Activated CD4-positive, alpha-beta T cell treated with anti-CD3 and anti-CD28 coated beads, Interleukin-2, amount 50 U/mL, for 1 hour (primary cell): ENCODE results near the gene STK16.
"Not testable (repeated sequence)": the region's sequence is repeated elsewhere in the genome, so short reads cannot be mapped to it uniquely, and the experiment has no call there.

Experiments
- DNase-seq: peaks from one replicate; pipeline ENCODE4 v3.0.0-alpha.2; 2020

STK16 gene, protein sequence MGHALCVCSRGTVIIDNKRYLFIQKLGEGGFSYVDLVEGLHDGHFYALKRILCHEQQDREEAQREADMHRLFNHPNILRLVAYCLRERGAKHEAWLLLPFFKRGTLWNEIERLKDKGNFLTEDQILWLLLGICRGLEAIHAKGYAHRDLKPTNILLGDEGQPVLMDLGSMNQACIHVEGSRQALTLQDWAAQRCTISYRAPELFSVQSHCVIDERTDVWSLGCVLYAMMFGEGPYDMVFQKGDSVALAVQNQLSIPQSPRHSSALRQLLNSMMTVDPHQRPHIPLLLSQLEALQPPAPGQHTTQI

DNA sequence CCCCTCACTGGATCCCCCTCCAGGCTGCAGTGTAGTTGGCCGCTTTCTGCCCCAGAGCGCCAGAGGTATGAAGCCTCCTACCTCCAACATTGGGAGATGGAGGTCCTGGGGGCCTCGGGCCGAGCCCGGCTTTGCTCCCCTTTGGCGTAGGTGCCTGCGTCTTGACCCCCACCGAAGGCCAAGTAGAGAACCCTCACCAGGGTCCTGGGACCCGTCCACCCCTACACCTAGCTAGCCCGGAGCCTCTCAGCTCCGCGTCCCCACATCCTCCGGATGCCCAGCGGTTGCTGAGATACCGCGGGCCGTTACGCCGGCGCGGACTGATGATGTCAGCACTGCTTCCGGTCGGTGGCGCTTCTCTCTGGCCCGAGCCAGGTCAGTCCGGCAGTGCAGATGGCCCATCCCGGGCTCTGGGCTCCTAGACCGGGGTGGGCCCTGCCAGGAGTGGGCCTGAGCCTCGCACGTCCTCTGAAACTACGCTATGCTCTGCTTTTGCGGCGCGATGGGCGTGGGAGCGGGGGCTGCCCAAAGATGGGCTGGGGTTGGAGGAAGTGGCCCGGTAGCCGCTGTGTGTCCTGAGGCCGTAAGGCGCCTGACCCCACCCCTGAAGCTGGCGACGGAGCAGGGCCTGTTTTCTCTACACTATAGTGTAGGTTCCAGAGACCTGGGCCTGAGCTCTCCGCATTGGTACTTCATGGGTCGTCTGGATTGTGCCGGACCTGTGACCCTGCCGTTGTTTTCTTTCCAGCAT is at the start of gene STK16, which contains the start of gene GLB1L:
Gene STK16 (plus strand): TSS at position 332 of the 751 bp plus-strand sequence. CDS start 521 bp downstream, outside the sequence.
Gene GLB1L (minus strand): TSS at position 297 of the 751 bp plus-strand sequence. CDS start 1,871 bp downstream, outside the sequence.
- peak; percentile 82 for DNase-seq

DNA sequence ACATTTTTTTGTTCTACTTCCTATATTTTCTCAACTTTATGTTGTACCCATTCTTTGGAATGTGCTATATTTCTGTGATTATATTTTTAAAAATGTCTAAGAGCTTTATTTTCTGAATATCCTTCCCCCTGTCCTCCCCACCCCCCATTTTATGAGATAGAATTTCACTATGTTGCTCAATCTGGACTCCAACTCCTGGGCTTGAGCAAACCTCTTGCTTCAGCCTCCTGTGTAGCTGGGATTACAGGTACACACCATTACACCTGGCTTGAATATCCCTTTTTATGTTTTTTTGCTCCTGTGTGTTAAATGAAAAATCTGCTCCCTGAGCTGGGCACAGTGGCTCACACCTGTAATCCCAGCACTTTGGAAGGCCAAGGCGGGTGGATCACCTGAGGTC is 47.9 kb upstream of the STK16 start:
- DNase-seq, result no peak

DNA sequence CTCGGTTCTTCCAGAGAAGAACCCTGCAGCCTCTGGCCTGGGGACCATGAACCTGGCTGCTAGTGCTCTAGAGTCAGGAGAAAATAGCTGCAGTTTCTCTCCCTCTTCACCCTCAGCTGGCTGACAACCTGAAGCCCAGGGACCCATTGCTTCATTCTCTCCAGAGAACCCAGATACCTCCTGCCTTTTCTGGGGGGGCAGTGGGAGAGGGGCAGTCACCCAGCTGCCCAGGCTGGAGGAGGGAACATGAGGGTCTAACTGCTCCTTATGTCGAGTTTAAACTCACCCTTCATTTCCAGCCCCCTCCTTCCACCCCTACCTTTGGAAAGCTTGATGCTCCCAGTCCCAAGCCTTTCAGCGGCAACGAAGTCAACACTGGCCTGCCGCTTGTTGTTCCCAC is 46.3 kb upstream of the STK16 start:
- DNase-seq, result no peak

DNA sequence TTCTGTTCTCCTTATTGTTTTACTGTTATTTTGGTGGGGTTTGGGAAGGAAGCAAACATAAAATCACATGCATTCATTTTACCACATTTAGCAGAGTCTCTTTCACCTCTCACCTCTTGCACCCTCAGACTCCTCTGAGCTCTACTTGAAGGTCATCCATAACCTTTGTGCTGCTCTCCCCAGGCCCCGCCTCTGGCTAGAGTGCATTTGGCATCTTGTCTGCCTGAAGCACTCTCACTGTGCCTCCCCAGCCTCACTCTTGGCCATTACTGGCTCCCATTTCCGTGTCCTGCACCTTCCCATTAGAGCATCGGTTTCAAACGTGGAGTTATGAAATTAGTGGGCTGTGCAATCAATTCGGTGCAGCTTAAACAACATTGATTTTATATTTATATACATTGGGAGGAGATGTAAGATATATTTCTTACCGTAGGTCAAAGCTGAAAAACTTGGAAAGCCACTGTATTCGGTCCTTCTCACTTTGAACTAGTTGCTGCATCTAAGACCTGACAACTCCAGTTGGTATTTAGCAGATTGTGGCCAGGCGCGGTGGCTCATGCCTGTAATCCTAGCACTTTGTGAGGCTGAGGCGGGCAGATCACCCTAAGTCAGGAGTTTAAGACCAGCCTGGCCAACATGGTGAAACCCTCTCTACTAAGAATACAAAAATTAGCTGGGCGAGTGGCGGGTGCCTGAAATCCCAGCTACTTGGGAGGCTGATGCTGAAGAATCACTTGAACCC is 45.6 kb upstream of the STK16 start:
- DNase-seq, result no peak

DNA sequence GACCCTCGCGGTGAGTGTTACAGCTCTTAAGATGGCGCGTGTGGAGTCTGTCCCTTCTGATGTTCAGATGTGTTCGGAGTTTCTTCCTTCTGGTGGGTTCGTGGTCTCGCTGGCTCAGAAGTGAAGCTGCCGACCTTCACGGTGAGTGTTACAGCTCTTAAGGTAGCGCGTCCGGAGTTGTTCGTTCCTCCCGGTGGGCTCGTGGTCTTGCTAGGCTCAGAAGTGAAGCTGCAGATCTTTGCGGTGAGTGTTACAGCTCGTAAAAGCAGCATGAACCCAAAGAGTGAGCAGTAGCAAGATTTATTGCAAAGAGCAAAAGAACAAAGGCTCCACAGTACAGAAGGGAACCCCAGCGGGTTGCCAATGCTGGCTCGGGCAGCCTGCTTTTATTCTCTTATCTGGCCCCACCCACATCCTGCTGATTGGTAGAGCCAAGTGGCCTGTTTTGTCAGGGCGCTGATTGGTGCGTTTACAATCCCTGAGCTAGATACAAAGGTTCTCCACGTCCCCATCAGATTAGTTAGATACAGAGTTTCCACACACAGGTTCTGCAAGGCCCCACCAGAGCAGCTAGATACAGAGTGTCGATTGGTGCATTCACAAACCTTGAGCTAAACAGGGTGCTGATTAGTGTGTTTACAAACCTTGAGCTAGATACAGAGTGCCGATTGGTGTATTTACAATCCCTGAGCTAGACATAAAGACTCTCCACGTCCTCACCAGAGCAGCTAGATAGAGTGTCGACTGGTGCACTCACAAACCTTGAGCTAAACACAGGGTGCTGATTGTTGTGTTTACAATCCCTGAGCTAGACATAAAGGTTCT is 44.6 kb upstream of the STK16 start:
- not testable (repeated sequence) for DNase-seq

DNA sequence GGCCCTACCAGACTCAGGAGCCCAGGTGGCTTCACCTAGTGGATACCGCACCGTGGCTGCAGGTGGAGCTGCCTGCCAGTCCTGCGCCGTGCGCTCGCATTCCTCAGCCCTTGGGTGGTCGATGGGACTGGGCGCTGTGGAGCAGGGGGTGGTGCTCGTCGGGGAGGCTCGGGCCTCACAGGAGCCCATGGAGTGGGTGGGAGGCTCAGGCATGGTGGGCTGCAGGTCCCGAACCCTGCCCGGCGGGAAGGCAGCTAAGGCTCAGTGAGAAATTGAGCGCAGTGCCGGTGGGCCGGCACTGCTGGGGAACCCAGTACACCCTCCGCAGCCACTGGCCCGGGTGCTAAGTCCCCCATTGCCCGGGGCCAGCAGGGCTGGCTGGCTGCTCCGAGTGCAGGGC is 43.9 kb upstream of the STK16 start:
- not testable (repeated sequence) for DNase-seq

DNA sequence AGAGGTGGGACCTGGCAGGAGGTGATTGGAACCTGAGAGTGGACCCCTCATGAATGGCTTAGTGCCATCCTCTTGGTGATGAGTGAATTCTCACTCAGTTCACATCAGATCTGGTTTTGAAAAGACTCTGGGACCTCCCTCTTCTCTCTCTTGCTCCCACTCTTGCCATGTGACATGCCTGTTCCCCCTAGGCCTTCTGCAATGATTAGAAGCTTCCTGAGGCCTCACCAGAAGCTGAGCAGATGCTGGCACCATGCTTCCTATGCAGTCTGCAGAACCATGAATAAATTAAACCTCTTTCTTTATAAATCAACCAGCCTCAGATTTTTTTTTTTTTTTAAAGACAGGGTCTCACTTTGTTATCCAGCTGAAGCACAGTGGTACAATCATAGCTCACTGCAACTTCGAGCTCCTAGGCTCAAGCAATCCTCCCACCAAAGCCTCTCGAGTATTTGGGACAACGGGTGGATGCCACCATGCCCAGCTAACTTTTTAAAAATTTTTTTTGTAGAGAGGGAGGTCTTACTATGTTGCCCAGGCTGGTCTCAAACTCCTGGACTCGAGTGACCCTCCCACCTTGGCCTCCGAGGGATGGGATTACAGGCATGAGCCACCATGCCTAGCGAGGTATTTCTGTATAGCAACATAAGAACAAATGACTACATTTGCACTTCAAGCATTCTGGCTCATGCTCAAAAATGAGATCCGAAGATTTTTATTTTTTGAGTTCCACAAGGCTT is 40.7 kb upstream of the STK16 start:
- no peak for DNase-seq

DNA sequence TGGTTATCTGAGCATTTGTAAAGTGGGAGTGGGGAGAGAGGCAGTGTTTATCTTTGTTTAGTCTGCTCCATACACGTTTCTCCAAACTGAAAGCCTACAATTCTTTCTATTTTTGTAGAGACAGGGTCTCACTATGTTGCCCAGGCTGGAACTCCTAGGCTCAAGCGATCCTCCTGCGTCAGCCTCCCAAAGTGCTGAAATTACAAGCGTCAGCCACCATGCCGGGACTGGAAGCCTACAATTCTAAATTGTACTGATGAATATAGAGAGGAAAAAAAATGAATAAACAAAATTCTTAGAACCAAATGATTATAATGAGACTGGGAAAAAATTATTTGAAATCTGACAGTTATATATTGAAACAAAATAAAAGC is 40.1 kb upstream of the STK16 start:
- no peak for DNase-seq

DNA sequence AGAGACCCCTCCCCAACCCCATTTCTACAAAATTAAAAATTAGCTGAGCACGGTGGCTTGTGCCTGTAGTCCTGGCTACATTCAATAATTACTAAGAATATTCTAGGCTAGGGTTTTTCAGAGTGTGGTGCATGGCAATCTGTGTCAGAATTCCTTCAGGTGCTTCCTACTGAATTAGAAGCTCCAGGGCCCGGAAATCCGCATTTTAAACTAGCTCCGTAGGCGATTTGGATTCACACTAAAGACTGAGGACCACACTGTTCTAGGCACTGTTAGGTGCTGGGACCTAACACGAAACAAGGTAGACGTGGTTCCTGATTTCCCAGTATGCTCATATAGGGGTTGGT is 39.3 kb upstream of the STK16 start:
- no peak for DNase-seq

DNA sequence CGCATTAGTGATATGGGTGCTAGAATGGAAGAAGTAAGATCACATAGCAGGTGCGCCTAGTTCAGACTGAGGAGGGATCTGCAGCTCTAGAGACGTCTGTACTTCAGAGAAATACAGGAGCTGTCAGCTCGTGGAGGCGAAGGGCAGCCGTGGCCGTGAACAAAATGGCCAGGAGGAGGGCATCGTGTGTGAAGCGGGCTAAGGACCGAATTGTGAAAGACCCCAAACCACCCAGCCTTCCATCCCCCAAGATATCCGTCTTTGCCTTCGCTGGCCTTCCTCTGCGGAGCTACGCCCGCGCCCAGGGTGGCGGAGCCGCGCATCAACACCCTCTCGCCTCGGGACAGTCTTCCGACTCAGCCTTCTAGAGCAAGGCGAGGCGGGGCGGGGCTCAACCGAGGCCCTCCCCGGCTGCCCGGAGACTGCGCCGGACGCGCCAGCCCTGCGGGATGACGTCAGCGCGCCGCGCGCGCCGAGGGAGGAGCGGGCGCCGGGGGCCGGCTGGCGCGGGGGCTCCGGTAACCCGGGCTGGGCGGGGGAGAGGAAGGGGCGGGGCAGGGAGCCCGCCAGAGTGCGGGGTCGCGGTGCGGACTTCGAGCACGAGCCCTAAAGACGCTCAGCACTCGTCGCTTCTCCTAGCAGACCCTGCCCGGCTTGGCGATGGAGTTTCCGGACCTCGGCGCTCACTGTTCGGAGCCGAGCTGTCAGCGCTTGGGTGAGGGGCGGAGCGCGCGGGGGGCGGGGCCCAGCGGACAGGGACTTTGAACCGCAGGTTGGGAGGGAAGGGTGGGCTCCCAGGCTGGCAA is 38.7 kb upstream of the STK16 start, which contains the start of gene ZFAND2B:
Gene ZFAND2B (plus strand): TSS at position 455 of the 806 bp plus-strand sequence. CDS start 206 bp downstream, at position 661.
- DNase-seq, result peak; percentile 94

DNA sequence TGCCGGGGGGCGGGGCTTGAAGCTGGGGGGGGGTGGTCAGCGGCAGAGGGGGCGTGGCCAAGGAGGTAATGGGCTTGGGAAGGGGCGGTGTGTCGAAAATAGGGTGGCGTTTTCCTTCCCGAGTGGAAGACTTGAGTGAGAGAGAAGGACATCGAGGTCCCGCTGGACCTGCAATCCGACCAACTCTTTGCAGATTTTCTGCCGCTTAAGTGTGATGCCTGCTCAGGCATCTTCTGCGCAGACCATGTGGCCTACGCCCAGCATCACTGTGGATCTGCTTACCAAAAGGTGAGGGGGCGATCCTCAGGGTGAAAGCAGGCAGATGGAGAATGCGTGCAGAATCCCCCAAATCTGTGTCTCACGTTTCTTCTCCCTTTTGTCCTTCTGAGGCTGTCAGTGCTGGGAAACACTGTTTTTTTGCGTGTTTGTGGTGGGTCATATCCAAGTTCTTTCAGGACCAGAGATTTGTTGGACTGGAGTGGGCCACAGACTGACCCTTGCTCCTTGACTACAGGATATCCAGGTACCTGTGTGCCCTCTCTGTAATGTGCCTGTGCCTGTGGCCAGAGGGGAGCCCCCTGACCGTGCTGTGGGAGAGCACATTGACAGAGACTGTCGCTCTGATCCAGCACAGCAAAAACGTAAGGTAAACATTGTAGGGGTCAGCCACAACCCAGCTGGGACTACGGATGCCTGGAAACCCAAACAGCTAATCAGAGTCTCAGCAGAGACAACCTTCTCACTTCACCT is 38.0 kb upstream of the STK16 start:
- no peak for DNase-seq

DNA sequence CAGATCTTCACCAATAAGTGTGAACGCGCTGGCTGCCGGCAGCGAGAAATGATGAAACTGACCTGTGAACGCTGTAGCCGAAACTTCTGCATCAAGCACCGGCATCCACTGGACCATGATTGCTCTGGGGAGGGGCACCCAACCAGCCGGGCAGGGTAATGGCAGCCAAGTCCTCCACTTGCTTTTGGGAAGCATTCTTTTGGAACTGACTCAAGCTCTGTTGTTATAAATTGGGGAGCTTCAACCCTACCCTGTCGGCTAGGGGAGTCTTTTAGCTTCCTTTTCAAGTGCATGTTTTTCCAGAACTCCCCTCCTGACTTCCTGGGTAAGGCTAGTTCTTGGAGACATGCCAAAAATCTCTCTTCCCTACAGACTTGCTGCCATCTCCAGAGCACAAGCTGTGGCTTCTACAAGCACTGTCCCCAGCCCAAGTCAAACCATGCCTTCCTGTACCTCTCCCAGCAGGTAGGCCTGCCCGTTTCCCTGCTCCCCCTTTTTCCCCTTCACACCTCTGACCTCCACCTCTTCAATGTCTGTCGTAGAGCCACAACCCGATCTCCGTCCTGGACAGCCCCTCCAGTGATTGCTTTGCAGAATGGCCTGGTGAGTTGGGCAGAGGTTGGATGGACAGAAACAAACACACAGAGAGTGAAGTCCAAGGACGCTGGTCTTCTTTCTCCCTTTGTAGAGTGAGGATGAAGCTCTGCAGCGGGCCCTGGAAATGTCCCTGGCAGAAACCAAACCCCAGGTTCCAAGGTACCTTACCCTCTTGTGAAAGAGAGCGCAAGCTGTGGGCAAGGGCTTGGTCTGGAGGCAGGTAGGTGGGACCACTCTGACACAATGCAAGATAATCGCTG is 37.2 kb upstream of the STK16 start:
- DNase-seq, result no peak

DNA sequence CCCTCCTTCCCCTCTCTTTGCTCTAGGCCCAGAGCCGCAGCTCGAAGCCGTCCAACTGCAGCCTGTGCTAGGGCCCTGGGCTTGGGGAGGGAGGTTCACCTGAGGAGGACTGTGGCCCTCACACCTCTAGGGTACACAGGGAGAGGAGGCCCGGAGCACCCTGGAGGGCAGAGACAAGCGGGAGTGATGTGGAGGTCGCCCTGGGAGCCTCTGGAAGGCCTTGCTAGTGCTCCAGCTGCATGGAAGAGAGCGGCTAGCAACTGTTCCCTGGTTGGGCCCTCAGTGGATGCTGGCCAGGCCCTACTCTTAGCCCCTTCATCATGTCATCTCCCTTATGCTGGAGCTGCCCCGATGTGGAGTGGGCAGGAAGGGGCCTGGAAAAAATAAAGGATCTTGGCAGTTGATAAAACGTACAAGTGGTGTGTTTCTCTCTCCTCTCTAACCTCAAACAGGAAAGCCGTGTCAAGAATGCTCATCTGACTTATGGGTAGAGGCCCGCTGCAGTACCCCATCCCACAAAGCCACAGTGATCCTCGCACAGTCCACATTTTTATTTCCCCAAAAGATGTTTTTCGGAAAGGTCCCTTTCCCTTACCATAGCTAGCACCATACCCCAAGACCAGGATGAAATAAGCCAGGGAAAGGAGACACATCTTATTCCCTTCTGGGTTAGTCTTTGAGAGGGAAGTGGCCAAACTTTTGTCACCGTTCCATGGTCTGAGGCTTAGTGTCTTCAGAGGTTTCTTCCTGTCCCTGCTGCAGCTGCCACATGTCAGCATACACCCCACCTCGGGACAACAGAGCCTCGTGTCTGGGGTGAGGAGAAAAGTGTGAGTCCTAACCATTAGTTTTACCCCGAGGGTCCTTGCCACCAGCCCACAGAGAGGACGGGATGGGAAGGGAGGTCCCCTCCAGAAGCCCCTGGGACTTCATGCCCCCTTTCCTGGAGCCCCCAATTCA is 35.8 kb upstream of the STK16 start:
- no peak for DNase-seq

DNA sequence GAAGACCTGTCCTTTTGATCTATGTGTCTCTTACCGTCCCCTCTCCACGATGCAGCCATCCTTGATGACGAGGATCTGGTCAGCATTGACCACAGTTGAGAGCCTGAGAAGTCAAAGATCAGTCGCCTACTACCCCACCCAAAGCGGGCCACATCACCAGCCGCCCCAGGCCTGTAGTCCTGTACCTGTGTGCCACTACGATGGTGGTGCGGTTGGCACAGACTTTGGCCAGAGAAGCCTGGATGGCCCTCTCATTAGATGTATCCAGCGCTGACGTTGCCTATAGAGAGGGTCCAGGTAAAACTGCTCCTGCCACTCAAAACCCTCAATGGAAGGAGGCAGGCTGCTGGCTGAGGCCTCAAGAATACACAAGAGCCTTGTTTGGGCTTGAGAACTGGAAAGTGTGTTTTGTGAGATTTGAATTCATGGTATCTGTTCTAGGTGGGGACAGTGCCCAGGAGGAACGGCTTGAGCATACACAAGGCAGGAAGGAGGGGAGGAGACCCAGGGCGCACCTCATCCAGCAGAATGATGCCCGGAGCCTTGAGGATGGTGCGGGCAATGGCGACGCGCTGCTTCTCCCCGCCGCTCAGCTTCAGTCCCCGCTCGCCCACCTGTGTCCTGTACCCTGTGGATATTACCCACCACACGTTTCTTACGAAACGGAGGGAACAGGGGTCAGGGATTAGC is 34.9 kb upstream of the STK16 start:
- DNase-seq, result no peak

DNA sequence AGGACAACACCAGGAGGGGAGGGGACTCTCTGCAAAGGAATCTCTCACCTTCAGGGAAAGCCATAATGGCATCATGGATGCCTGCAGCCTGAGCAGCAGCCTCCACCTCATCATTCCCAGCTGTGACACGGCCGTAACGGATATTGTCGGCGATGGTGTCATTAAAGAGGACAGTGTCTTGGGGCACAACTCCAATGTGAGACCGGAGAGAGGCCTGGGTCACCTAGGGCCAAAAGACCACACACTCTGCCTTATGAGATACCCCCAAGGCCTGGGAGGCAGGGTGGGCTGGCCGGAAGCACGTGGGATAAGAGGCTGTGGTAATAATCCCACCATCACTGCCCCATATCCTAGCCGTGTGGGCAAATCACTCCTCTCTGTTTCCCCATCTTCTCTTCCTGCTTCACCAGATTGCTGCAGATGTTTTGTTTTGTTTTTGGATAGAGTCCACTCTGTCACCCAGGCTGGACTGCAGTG is 34.4 kb upstream of the STK16 start:
- DNase-seq, result no peak

DNA sequence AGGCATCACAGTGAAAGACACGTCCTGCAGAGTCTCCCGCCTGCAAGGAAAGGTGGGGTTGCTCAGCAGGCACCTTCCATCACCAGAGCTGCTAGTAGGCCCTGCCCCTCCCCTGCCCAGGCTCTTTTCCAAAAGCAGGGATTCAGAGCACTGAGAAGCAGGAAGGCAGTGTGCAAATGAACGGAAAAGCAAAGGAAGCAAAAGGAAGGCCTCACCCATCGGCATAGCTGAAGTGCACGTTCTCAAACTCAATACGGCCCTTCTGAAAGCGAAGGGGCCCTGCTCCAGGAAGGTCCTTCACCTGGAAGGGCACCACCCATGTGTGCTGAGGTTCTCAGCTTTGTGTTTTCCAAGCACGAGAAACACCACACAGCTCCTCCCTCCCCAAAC is 32.3 kb upstream of the STK16 start:
- DNase-seq, result no peak

DNA sequence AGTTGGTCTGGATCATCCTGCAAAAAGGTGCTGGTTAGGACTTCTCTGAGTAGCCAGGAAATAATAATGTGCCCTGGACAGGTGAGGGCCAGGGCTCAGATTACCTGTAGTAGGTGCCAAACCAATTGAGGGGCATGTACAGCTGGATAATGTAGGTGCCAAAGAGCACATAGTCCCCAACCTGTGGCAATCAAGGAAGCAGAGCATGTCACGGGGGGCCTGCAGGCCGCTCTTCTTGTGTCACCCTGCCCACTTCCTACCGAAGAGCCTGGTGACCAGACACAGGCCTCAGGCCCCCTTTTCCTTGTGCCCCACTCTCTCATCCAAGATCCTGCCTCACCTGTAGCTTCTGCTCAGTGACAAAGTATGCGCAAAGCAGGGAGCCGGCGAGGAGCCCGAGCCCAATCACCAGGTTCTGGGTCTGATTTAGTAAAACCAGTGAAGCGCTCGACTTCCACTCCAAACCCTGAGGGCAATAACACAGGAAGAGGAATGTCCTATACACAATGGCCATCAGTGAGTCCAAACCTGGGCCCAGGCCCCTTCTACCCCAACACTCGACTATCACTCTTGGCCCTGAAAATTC is 31.7 kb upstream of the STK16 start:
- no peak for DNase-seq
